ENCODE data around the gene COL16A1.

DNA sequence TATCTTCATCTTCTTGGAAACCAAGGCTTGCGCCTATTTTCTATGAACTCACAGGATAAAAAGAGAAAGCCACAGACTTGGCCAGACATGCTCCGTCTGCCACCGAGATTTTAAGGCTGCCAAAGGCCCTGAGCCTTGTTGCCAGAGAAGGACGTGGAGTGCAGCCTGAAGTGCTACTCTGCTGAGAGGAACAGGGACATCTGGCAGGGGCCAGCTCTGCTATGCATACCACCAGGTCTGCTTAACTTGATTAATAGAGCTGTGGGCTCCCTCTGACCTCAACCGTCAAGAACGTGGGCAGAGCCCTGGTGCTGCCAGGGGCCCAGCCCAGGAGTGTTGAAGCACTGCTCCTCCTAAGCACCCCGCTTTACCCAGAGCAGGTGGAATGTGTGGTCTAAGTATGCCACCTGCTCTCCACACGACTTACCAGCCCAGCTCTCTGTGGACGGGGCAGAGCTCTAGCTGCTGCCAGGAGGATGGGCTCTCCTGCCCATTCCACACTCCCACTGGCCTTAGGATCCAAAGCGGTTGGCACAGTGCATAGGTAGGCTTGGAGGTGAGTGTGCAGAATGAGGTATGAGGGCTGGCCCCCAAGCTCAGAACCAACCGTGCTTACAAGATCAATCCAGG, 75.8 kb downstream of the COL16A1 start:
- no peak for TF ChIP-seq ZNF768 (tag by site-specific recombination; IDR thresholded peaks at IDR 0.05)
- TF ChIP-seq, protein P1, sequence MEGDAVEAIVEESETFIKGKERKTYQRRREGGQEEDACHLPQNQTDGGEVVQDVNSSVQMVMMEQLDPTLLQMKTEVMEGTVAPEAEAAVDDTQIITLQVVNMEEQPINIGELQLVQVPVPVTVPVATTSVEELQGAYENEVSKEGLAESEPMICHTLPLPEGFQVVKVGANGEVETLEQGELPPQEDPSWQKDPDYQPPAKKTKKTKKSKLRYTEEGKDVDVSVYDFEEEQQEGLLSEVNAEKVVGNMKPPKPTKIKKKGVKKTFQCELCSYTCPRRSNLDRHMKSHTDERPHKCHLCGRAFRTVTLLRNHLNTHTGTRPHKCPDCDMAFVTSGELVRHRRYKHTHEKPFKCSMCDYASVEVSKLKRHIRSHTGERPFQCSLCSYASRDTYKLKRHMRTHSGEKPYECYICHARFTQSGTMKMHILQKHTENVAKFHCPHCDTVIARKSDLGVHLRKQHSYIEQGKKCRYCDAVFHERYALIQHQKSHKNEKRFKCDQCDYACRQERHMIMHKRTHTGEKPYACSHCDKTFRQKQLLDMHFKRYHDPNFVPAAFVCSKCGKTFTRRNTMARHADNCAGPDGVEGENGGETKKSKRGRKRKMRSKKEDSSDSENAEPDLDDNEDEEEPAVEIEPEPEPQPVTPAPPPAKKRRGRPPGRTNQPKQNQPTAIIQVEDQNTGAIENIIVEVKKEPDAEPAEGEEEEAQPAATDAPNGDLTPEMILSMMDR (tag by site-specific recombination; IDR thresholded peaks at IDR 0.05): no peak
- TF ChIP-seq ZNF624 (tag by site-specific recombination; IDR thresholded peaks at IDR 0.05): no peak
- no peak for TF ChIP-seq ZNF24 (tag by site-specific recombination; IDR thresholded peaks at IDR 0.05)
- TF ChIP-seq KLF7 (tag by site-specific recombination; IDR thresholded peaks at IDR 0.05; ENCODE audit: borderline replicate concordance): no peak
- TF ChIP-seq, protein P2, sequence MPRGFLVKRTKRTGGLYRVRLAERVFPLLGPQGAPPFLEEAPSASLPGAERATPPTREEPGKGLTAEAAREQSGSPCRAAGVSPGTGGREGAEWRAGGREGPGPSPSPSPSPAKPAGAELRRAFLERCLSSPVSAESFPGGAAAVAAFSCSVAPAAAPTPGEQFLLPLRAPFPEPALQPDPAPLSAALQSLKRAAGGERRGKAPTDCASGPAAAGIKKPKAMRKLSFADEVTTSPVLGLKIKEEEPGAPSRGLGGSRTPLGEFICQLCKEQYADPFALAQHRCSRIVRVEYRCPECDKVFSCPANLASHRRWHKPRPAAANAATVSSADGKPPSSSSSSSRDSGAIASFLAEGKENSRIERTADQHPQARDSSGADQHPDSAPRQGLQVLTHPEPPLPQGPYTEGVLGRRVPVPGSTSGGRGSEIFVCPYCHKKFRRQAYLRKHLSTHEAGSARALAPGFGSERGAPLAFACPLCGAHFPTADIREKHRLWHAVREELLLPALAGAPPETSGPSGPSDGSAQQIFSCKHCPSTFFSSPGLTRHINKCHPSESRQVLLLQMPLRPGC (tag by site-specific recombination; IDR thresholded peaks at IDR 0.05): no peak
- TF ChIP-seq, protein P3, sequence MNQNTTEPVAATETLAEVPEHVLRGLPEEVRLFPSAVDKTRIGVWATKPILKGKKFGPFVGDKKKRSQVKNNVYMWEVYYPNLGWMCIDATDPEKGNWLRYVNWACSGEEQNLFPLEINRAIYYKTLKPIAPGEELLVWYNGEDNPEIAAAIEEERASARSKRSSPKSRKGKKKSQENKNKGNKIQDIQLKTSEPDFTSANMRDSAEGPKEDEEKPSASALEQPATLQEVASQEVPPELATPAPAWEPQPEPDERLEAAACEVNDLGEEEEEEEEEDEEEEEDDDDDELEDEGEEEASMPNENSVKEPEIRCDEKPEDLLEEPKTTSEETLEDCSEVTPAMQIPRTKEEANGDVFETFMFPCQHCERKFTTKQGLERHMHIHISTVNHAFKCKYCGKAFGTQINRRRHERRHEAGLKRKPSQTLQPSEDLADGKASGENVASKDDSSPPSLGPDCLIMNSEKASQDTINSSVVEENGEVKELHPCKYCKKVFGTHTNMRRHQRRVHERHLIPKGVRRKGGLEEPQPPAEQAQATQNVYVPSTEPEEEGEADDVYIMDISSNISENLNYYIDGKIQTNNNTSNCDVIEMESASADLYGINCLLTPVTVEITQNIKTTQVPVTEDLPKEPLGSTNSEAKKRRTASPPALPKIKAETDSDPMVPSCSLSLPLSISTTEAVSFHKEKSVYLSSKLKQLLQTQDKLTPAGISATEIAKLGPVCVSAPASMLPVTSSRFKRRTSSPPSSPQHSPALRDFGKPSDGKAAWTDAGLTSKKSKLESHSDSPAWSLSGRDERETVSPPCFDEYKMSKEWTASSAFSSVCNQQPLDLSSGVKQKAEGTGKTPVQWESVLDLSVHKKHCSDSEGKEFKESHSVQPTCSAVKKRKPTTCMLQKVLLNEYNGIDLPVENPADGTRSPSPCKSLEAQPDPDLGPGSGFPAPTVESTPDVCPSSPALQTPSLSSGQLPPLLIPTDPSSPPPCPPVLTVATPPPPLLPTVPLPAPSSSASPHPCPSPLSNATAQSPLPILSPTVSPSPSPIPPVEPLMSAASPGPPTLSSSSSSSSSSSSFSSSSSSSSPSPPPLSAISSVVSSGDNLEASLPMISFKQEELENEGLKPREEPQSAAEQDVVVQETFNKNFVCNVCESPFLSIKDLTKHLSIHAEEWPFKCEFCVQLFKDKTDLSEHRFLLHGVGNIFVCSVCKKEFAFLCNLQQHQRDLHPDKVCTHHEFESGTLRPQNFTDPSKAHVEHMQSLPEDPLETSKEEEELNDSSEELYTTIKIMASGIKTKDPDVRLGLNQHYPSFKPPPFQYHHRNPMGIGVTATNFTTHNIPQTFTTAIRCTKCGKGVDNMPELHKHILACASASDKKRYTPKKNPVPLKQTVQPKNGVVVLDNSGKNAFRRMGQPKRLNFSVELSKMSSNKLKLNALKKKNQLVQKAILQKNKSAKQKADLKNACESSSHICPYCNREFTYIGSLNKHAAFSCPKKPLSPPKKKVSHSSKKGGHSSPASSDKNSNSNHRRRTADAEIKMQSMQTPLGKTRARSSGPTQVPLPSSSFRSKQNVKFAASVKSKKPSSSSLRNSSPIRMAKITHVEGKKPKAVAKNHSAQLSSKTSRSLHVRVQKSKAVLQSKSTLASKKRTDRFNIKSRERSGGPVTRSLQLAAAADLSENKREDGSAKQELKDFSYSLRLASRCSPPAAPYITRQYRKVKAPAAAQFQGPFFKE (tag by site-specific recombination; IDR thresholded peaks at IDR 0.05; ENCODE audit: borderline replicate concordance): no peak
- no peak for TF ChIP-seq ZNF121 (tag by site-specific recombination; IDR thresholded peaks at IDR 0.05)
- no peak for TF ChIP-seq ZNF274 (IDR thresholded peaks at IDR 0.05; ENCODE audit: low read length)
- no peak for TF ChIP-seq ZNF274 (tag by site-specific recombination; IDR thresholded peaks at IDR 0.05; ENCODE audit: borderline replicate concordance)
- no peak for TF ChIP-seq TRIM28 (IDR thresholded peaks at IDR 0.05; ENCODE audit: borderline replicate concordance, low read length)
- TF ChIP-seq, protein P4, sequence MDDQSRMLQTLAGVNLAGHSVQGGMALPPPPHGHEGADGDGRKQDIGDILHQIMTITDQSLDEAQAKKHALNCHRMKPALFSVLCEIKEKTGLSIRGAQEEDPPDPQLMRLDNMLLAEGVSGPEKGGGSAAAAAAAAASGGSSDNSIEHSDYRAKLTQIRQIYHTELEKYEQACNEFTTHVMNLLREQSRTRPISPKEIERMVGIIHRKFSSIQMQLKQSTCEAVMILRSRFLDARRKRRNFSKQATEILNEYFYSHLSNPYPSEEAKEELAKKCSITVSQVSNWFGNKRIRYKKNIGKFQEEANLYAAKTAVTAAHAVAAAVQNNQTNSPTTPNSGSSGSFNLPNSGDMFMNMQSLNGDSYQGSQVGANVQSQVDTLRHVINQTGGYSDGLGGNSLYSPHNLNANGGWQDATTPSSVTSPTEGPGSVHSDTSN (CRISPR knock-in tag; IDR thresholded peaks at IDR 0.05): no peak
- no peak for TF ChIP-seq ZNF23 (tag by site-specific recombination; IDR thresholded peaks at IDR 0.05; ENCODE audit: borderline replicate concordance)
- no peak for TF ChIP-seq ZNF600 (tag by site-specific recombination; IDR thresholded peaks at IDR 0.05)
